ENCODE measurements around the gene DNAJC5. TPM values are rescaled to one million over a fixed set of nuclear protein-coding genes. Genes with fewer than 3 reads are reported as not detected.
"Not testable (repeated sequence)": the region's sequence is repeated elsewhere in the genome, so short reads cannot be mapped to it uniquely, and the experiment has no call there.

DNAJC5 gene
- total RNA-seq, 1 donor from 2014 or later, result 54.5 TPM

DNA sequence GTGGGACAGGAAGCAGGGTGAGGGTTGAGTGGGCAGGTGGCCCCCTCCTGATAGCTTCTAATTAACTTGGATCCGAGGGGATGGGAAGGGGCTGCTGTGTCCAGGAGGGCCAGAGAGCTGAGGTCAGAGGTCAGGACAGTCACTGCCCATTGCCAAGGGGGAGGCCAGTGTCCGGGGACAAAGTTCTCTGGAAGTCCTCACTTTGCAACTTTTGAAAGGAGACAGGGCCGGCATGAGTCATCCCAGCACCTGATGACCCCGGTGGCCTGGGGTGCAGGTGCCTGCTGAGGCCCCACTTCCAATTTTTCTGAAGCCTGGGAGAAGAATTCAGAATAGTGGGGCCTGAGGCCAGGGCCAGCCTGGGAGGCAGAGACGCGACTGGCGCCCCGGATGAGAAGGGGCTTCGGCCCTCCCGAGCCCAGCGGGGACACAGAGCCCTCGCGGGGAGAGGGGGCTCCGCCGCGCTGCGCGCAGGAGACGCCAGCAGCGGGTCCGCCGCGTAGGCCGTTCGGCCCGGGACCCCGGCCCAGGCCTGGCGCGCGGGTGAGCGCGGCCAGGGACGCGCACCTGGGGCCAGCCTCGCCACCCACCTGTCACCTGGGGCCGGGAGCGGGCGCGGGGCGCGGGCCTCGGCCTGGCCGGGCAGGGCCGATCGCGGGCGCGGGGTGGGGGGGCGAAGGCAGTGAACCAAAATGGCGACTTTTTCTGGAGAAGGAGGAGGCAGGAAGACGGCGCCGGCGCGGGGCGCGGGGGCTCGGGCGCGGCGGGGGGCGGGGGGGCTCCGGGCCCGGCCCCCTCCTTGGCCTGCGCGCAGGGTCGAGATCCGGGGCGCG is 74.2 kb downstream of the DNAJC5 start:
- TF ChIP-seq, protein P1, sequence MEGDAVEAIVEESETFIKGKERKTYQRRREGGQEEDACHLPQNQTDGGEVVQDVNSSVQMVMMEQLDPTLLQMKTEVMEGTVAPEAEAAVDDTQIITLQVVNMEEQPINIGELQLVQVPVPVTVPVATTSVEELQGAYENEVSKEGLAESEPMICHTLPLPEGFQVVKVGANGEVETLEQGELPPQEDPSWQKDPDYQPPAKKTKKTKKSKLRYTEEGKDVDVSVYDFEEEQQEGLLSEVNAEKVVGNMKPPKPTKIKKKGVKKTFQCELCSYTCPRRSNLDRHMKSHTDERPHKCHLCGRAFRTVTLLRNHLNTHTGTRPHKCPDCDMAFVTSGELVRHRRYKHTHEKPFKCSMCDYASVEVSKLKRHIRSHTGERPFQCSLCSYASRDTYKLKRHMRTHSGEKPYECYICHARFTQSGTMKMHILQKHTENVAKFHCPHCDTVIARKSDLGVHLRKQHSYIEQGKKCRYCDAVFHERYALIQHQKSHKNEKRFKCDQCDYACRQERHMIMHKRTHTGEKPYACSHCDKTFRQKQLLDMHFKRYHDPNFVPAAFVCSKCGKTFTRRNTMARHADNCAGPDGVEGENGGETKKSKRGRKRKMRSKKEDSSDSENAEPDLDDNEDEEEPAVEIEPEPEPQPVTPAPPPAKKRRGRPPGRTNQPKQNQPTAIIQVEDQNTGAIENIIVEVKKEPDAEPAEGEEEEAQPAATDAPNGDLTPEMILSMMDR (IDR thresholded peaks at IDR 0.05), result no peak
- Histone ChIP-seq H3K9me3 (no peaks in the 10 kb centered on the region), H3K27me3 (ENCODE audit: low read depth) (no peaks in the 10 kb centered on the region), H3K4me1 (peaks cover 31% of the 10 kb centered on the region), H3K36me3 (peaks cover 30% of the 10 kb centered on the region), H3K27ac (peak overlapping the region; percentile 71), H3K4me3 (peak overlapping the region; percentile 65)
- intact Hi-C loops (cut with DNase I), result no loop called here
- DNase-seq (no peak), ATAC-seq (peak in 1 of 2 donors; percentile 4)

DNA sequence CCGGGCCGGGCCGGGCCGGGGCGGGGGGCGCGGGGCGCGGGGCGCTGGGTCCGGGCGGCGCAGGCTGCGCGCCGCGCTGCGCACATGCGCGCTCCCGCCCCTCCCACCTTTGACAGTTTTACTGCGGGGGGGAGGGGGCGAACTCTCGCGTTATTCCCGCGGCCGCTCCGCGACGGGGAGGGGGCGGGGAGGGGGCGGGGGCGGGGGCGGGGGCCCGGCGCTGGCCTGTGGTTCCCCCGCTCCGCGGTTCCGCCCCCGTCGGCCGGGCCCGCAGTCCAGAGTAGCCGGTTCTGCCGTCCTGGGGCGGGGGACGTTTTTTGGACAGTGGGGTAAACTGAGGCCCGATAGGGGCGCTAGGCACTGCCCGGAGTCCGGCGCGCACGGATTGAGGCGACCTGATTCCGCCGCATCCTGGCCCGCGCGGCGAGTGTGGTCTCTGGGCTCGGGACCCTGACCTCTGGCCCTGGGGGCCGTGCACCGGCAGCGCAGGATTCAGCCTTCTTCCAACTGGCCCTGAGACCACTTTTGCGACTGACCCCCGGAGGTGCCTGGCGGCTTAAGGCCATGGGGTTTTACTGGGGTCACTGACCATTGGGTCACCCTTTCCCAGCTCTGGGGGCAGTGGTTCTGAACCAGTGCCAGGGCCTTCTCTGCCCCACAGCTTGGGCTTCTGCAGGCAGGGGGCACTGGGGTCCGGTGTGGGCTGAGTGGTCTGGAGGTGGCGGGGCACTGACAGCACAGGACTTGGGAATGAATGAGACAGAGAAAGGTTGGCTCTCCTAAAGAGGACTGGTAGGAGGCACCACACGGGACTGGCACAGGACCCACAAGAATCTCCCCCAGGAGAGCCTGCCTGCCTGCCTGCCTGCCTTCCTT is 75.2 kb downstream of the DNAJC5 start, which contains the start of gene ZNF512B:
Gene ZNF512B (minus strand): TSS at position 93 of the 876 bp plus-strand sequence. CDS start 1,980 bp downstream, outside the sequence.
- TF ChIP-seq, protein P1 (IDR thresholded peaks at IDR 0.05), result no peak

DNA sequence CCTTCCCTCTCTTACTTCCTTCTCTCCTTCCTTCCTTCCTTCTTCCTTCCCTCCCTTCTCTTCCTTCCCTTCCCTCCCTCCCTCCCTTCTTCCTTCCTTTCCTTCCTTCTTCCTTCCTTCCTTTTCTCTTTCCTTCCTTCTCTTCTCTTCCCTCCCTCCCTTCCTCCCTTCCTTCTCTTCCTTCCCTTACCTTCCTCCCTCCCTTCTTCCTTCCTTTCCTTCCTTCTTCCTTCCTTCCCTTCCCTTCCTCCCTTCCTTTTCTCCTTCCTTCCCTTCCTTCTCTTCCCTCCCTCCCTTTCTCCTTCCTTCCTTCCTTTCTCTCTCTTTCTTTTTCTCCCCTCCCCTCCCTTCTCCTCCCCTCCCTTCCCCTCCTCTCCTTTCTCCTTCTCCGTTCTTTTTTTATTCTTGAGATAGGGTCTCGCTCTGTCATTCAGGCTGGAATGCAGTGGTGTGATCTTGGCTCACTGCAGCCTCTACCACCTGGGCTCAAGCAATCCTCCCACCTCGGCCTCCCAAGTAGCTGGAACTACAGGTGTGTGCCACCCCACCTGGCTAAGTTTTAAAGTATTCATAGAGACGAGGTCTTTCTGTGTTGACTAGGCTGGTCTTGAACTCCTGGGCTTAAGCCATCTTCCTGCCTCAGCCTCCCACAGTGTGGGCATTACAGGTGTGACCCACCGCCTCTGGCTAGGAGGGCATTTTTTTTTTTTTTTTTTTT is 75.9 kb downstream of the DNAJC5 start:
- H3K4me3 ChIP-seq, result no peak overlapping the region
- peaks cover 33% of the 10 kb centered on the region for H3K4me1 ChIP-seq
- intact Hi-C loops (cut with DNase I), result no loop called here
- H3K9me3 ChIP-seq, result no peaks in the 10 kb centered on the region
- no peak overlapping the region for H3K27ac ChIP-seq
- ATAC-seq (no peak), DNase-seq (no peak)
- TF ChIP-seq, protein P1 (IDR thresholded peaks at IDR 0.05), result no peak
- H3K36me3 ChIP-seq, result peaks cover 26% of the 10 kb centered on the region
- no peaks in the 10 kb centered on the region for H3K27me3 ChIP-seq (ENCODE audit: low read depth)

More for the DNA sequence above, 75.2 kb downstream of the DNAJC5 start, which contains the start of gene ZNF512B:
- intact Hi-C loops (cut with DNase I), result no loop called here
- H3K4me3 ChIP-seq, result peak within 1 kb of the TSS; percentile 65
- H3K27me3 ChIP-seq (ENCODE audit: low read depth), result no peaks in the 10 kb centered on the region
- peak within 1 kb of the TSS; percentile 71 for H3K27ac ChIP-seq
- ATAC-seq (peak; percentile 55 to 67), DNase-seq (no peak)
- no peaks in the 10 kb centered on the region for H3K9me3 ChIP-seq
- H3K4me1 ChIP-seq, result peaks cover 33% of the 10 kb centered on the region
- peaks cover 26% of the 10 kb centered on the region for H3K36me3 ChIP-seq

DNA sequence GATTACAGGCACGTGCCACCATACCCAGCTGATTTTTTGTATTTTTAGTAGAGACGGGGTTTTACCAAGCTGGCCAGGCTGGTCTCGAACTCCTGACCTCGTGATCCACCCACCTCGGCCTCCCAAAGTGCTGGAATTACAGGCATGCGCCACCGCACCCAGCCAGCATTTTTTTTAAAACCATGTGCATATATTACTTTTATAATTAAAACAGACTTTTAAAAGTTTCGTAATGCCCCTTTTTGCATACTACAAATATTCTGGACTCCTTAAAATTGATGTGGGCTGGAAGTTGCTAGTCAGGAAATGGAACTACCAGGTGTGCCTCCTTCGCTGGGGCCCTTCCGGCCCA is 77.0 kb downstream of the DNAJC5 start:
- intact Hi-C loops (cut with DNase I); H3K27me3 ChIP-seq (ENCODE audit: low read depth); H3K4me3 ChIP-seq; ATAC-seq; DNase-seq; H3K27ac ChIP-seq; H3K9me3 ChIP-seq: not testable (repeated sequence)
- Histone ChIP-seq H3K4me1 (peaks cover 33% of the 10 kb centered on the region), H3K36me3 (peaks cover 15% of the 10 kb centered on the region)

GRCh38 chr20:63972312-63973159 is 77.6 kb downstream of the DNAJC5 start:
- no peak overlapping the region for H3K4me3 ChIP-seq
- ATAC-seq, result no peak
- H3K4me1 ChIP-seq, result peaks cover 33% of the 10 kb centered on the region
- H3K27ac ChIP-seq, result no peak overlapping the region
- TF ChIP-seq, protein P1 (IDR thresholded peaks at IDR 0.05), result no peak
- no peaks in the 10 kb centered on the region for H3K9me3 ChIP-seq
- intact Hi-C loops (cut with DNase I), result no loop called here
- H3K27me3 ChIP-seq (ENCODE audit: low read depth), result no peaks in the 10 kb centered on the region
- peaks cover 9% of the 10 kb centered on the region for H3K36me3 ChIP-seq
- DNase-seq, result no peak

All from lower lobe of right lung (tissue), 2 donors.